KMS-11 (cell line): Measurements from ENCODE around the gene HSD17B2.

Experiments used
- H2AFZ ChIP-seq: fragments of 200-600 bp; sonication (generic); 2 replicates; pipeline ENCODE4 v1.6.1; 2016; ENCODE audit warnings: antibody characterized with exemption, mixed run types, low read depth
- H3K27ac ChIP-seq: fragments of 200-600 bp; sonication (generic); 2 replicates; pipeline ENCODE4 v1.6.1; 2016; ENCODE audit warnings: mild to moderate bottlenecking, mixed run types
- H3K27me3 ChIP-seq: fragments of 200-600 bp; sonication (generic); 2 replicates; pipeline ENCODE4 v1.6.1; 2017; ENCODE audit warnings: mild to moderate bottlenecking, low read depth, mixed run types, moderate library complexity; ENCODE audit not compliant: insufficient read depth
- H3K36me3 ChIP-seq: fragments of 200-600 bp; sonication (generic); 2 replicates; pipeline ENCODE4 v1.6.1; 2017; ENCODE audit warnings: mild to moderate bottlenecking, mixed run types; ENCODE audit not compliant: insufficient read depth
- H3K4me1 ChIP-seq: fragments of 200-600 bp; sonication (generic); 2 replicates; pipeline ENCODE4 v1.6.1; 2016; ENCODE audit warnings: mild to moderate bottlenecking, low read depth, mixed run types; ENCODE audit not compliant: poor library complexity, severe bottlenecking
- H3K4me2 ChIP-seq: fragments of 200-600 bp; sonication (generic); 2 replicates; pipeline ENCODE4 v1.7.0; 2016; ENCODE audit warnings: mild to moderate bottlenecking, mixed run types
- H3K4me3 ChIP-seq: fragments of 200-600 bp; sonication (generic); IDR thresholded peaks from 2 replicates; pipeline ENCODE4 v1.6.1; 2017; ENCODE audit warnings: low read depth, low read length, mixed read lengths; ENCODE audit not compliant: insufficient read depth
- H3K79me2 ChIP-seq: fragments of 200-600 bp; sonication (generic); 2 replicates; pipeline ENCODE4 v1.6.1; 2016; ENCODE audit warnings: low read depth, mixed run types; ENCODE audit not compliant: insufficient read depth
- H3K9ac ChIP-seq: fragments of 200-600 bp; sonication (generic); 2 replicates; pipeline ENCODE4 v1.6.1; 2016; ENCODE audit warnings: mild to moderate bottlenecking, mixed run types
- H4K20me1 ChIP-seq: fragments of 200-600 bp; sonication (generic); 2 replicates; pipeline ENCODE4 v1.6.1; 2016; ENCODE audit warnings: mild to moderate bottlenecking, mixed run types; ENCODE audit not compliant: insufficient read depth
- TF ChIP-seq, protein P1 (sequence below): fragments of 200-600 bp; sonication (generic); conservative IDR thresholded peaks from 2 replicates; pipeline ENCODE4 v1.6.1; 2017; ENCODE audit warnings: low read depth, mild to moderate bottlenecking, antibody characterized with exemption, low read length, moderate library complexity, mixed read lengths

The HSD17B2 gene

GRCh38 chr16:82081264-82081663, 46.2 kb downstream of the HSD17B2 start:
- no peaks in the 10 kb centered on the region for H3K27me3 ChIP-seq
- TF ChIP-seq, protein P1, sequence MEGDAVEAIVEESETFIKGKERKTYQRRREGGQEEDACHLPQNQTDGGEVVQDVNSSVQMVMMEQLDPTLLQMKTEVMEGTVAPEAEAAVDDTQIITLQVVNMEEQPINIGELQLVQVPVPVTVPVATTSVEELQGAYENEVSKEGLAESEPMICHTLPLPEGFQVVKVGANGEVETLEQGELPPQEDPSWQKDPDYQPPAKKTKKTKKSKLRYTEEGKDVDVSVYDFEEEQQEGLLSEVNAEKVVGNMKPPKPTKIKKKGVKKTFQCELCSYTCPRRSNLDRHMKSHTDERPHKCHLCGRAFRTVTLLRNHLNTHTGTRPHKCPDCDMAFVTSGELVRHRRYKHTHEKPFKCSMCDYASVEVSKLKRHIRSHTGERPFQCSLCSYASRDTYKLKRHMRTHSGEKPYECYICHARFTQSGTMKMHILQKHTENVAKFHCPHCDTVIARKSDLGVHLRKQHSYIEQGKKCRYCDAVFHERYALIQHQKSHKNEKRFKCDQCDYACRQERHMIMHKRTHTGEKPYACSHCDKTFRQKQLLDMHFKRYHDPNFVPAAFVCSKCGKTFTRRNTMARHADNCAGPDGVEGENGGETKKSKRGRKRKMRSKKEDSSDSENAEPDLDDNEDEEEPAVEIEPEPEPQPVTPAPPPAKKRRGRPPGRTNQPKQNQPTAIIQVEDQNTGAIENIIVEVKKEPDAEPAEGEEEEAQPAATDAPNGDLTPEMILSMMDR: no peak
- H4K20me1 ChIP-seq: no peaks in the 10 kb centered on the region
- no peaks in the 10 kb centered on the region for H3K36me3 ChIP-seq
- H3K27ac ChIP-seq: no peak overlapping the region
- H3K4me1 ChIP-seq: no peaks in the 10 kb centered on the region
- no peaks in the 10 kb centered on the region for H3K79me2 ChIP-seq
- no peak overlapping the region for H3K9ac ChIP-seq
- H3K4me2 ChIP-seq: no peak overlapping the region
- no peak overlapping the region for H3K4me3 ChIP-seq
- H2AFZ ChIP-seq: no peak overlapping the region

GRCh38 chr16:82082097-82082496, 47.0 kb downstream of the HSD17B2 start:
- Histone ChIP-seq H3K9ac (no peak overlapping the region), H3K36me3 (no peaks in the 10 kb centered on the region), H3K4me2 (no peak overlapping the region), H3K4me3 (no peak overlapping the region), H3K4me1 (no peaks in the 10 kb centered on the region), H3K27me3 (no peaks in the 10 kb centered on the region), H3K27ac (no peak overlapping the region), H2AFZ (no peak overlapping the region), H3K79me2 (no peaks in the 10 kb centered on the region), H4K20me1 (no peaks in the 10 kb centered on the region)
- TF ChIP-seq, protein P1: no peak

GRCh38 chr16:82082543-82083244, 47.6 kb downstream of the HSD17B2 start:
- no peaks in the 10 kb centered on the region for H4K20me1 ChIP-seq
- H3K4me2 ChIP-seq: no peak overlapping the region
- no peak overlapping the region for H3K4me3 ChIP-seq
- H3K36me3 ChIP-seq: no peaks in the 10 kb centered on the region
- H2AFZ ChIP-seq: no peak overlapping the region
- H3K27ac ChIP-seq: no peak overlapping the region
- no peaks in the 10 kb centered on the region for H3K4me1 ChIP-seq
- H3K27me3 ChIP-seq: no peaks in the 10 kb centered on the region
- no peak overlapping the region for H3K9ac ChIP-seq
- TF ChIP-seq, protein P1: no peak
- no peaks in the 10 kb centered on the region for H3K79me2 ChIP-seq

DNA sequence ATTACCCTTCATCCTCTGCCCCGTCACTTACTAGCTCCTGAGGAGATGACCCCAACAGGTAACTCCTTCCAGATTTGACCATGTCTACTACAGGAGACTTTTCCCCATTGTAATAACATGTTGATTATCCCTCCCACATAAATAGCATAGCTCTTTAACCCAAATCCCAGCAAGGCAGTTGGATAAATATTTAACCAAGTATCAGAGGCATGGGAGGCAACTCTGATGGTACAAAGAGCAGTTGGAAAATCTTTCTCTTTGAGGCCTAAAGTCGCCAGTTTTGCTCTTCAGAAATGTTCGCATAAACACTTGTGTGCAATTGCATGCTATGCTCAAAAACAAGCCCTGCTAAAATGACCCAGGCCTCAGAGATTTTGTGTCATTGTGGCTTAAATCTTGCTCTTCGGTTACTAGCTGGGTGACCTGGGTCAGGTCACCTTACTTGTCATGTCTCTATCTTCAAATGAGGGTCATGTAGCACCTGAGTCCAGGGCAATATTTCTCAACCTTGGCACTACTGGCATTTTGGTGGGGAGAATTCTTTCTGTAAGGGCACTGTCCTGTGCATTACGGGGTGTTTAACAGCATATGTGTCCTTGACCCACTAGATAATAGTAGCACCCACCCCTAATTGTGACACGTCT, 48.8 kb downstream of the HSD17B2 start:
- no peak overlapping the region for H3K4me2 ChIP-seq
- TF ChIP-seq, protein P1: no peak
- no peaks in the 10 kb centered on the region for H3K27me3 ChIP-seq
- no peak overlapping the region for H3K4me3 ChIP-seq
- H2AFZ ChIP-seq: no peak overlapping the region
- H3K9ac ChIP-seq: no peak overlapping the region
- H3K79me2 ChIP-seq: no peaks in the 10 kb centered on the region
- H3K27ac ChIP-seq: no peak overlapping the region
- no peaks in the 10 kb centered on the region for H3K4me1 ChIP-seq
- H4K20me1 ChIP-seq: no peaks in the 10 kb centered on the region
- H3K36me3 ChIP-seq: no peaks in the 10 kb centered on the region
